NCI-H774 (cell line): ENCODE data around the gene S100A13.
"Not testable (repeated sequence)": the region's sequence is repeated elsewhere in the genome, so short reads cannot be mapped to it uniquely, and the experiment has no call there.

ENCODE experiments used
- DNase-seq: peaks from one replicate; lab custom pipeline; 2025; lab: John Stamatoyannopoulos, UW

S100A13 gene

DNA sequence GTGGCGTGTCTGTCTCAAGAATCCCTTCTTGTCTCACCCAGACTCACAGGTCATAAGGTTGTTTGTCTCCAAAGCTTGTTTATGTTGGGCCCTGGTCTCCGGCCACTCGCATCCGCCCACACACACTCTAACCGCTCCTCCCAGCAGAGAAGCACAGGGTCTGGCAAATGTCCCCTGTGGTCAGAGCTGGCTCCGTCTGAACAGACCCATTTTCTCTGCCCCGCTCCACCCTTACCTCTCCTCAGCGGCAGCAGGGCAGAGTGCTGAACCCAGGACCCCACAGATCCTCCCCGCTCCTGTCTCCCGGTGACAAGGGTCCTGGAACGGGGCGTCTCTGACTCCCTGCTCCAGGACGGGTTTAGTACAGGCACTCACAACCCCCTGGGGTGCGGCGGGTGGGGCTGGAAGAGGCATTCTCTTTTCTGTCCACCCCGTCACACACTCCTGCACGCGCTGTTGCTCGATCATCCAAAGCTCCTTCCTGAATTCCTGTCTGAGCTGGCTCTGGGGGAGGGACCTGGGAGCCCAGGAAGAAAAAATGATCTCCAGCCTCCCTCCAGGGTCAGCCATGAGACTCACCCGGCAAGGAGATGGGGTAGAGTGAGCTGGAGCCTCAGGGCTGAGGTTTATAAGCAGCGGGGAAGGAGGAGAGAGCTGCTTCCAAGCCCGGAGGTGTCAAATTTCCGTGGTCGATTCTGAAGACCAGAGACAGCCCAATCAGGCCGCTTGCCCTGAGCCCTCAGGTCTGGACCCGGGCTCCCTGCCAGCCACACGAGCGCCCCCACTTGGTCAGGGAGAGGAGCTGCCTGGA lies at the start of gene S100A13:
Gene S100A13 (minus strand): TSS at position 602 of the 811 bp plus-strand sequence. CDS start 1,033 bp downstream, outside the sequence.
- peak; percentile 79 for DNase-seq

DNA sequence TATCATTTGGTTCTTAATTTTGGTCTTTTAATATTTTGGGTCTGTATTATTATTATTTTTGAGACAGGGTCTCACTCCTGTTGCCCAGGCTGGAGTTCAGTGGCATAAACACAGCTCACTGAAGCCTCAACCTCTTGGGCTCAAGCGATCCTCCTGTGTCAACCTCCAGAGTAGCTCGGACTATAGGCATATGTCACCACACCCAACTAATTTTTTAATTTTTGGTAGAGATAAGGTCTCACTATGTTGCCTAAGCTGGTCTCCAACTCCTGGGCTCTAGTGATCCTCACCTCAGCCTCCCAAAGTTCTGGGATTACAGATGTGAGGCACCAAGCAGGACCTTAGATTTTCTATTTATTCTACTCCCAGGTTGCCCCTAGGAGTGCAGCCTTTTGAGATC lies 46.2 kb upstream of the S100A13 start:
- DNase-seq: no peak

DNA sequence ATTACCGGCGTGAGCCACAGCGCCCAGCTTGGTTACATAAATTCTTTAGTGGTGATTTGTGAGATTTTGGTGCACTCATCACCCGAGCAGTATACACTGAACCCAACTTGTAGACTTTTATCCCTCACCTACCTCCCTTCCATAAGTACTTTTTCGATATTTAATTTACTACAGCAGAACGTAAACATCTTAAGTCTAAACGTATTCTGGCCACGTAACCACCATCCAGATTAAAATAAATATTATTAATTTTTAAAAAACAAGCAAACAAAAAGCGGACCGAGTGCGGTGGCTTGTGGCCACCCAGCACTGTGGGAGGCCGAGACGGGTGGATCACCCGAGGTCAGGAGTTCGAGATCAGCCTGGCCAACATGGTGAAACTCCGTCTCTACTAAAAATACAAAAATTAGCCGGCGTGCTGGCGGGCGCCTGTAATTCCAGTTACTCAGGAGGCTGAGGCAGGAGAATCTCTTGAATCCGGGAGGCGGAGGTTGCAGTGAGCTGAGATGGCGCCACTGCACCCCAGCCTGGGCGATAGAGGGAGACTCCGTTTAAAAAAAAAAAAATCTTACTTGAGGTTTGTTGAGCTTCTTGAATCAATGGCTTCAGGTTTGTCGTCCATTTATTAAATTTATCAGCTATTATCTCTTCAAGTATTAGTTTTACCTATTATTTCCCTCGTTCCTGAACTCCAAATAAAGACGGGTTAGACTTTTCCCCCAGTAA lies 44.5 kb upstream of the S100A13 start:
- peak; percentile 49 for DNase-seq

DNA sequence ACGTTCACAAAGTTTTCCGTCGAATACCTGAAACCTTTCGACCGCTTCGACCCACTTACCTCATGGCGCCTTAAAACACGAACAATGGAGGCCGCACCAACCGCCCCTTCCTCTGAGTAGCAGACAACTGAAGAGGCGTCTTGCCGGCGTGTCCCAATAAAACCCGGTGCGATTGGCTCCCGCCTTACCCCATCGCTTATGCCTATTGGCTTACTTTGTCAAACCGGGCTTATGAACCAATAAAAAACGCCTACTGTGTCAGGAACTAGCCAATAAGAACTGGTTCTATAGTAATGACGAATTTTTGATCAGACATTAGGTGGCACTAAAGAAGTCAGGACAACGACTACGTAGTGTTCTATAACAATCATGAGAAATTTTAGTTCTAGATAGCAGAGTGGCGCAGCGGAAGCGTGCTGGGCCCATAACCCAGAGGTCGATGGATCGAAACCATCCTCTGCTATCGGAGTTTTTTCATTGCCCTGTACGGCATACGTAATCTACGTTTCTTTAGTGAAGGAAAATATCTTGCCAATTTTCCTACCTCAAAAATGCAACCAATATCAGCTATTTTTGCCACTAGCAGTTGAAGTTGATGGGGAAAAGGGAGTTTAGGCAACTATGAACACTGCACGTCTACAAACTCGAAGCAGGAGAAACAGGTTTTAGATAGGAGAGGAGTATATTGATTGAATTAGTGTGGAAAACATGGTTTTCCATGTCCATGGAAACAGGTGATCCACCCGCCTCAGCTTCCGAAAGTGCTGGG lies 43.7 kb upstream of the S100A13 start, which contains the start of gene ILF2:
Gene ILF2 (minus strand): TSS at position 135 of the 769 bp plus-strand sequence. CDS start 71 bp downstream, at position 64.
- DNase-seq: peak; percentile 99

DNA sequence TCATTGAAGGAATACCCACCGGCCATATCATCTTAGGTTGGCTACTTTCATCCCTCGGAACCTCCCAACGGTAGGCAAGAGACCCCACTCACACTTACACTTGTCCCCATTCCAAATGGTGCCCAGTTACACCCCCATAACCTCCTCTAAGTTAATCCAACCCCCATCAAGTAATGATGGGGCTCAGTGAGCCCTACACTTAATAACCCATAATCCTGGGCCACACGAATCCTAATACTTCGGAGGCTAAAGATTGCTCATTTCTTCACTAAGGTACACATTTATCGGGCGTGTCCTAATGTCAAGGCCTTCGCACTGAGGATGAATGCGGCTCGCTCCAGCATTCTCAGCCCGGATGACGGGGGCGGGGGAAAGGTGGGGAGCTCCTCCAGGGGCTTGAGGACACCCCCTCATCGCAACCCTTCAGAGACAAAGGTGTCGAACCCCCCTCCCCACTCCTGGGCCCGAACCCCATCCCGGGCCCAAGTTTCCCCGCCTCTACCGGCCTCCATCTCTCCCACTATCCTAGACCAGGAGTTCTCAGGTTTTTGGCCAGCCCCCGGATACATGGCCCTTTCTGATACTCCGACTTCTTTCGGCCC lies 43.1 kb upstream of the S100A13 start:
- DNase-seq: no peak

DNA sequence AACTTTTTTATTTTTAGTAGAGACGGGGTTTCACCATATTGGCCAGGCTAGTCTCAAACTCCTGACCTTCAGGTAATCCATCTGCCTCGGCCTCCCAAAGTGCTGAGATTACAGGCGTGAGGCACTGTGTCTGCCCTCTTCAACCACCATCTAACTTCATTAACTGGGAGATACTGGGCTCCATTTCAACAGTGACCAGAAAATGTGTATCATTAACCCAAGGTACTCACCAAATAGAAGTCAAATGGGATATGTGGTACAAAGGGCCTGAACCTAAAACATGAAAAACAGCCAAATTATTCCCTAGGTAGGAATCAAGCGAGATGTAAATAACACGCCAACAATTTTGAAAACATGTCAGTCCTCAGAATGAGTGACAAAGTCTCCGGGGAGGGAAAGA lies 42.3 kb upstream of the S100A13 start:
- DNase-seq: no peak

DNA sequence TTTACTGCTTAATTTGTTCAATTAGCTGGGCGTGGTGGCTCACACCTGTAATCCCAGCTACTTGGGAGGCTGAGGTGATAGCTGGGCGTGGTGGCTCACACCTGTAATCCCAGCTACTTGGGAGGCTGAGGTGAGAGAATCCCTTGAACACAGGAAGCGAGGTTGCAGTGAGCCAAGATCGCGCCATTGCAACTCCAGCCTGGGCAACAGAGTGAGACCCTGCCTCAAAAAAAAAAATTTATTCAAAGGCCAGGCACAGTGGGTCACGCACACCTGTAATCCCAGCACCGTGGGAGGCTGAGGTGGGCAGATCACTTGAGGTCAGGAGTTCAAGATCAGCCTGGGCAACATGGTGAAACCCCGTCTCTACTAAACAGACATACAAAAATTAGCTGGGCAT lies 41.4 kb upstream of the S100A13 start:
- DNase-seq: not testable (repeated sequence)

DNA sequence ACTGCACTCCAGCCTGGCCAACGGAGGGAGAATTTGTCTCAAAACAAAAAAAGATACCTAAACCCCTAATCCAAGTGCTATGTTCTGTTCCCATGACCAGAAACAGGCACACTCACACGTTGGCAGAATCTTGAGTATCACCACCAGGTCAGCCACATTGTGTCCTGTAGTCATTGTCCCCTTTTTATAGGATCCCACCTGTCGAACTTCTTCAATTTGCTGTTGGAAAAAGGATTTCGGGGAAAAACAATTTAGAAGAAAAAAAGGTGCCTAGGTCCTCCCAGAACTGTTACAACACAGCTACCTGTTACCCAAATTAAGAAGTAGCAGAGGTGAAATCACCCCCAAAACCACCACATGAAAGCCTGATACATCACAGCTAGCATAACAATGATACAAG lies 40.1 kb upstream of the S100A13 start:
- no peak for DNase-seq

DNA sequence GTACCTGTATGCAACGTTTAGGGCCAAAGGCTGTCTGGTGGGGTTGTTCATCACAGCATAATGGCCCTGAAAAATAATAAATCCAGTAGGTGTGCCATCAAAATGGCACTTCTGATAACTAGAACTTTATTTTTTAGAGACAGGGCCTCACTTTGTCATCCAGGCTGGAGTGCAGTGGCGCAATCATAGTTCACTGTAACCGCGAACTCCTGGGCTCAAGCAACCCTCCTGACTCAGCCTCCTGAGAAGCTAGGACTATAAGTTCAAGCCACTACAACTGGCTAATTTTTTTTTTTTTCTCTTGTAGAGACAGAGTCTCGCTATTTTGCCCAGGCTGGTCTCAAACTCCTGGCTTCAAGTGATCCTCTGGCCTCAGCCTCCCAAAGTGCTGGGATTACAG lies 35.9 kb upstream of the S100A13 start:
- DNase-seq: no peak

DNA sequence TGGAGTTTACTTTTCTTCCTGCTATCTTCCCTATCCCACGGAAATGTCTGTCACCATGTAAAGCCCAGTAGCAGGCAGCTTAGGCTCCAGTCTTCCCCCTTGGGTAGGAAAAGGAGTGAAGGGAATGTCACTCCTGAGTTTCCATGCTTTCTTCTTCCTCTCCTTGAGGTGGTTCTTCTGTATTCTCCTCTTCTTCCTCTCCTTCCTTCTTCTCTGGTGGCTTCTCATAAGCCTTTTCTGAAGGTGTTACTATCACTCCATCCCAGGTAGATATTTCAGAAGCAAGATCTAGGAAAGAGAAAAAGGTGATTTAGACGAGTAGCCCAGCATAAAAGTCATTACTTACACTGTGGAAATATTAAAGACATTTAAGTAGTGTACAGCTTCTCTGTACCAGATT lies 35.0 kb upstream of the S100A13 start:
- DNase-seq: no peak

DNA sequence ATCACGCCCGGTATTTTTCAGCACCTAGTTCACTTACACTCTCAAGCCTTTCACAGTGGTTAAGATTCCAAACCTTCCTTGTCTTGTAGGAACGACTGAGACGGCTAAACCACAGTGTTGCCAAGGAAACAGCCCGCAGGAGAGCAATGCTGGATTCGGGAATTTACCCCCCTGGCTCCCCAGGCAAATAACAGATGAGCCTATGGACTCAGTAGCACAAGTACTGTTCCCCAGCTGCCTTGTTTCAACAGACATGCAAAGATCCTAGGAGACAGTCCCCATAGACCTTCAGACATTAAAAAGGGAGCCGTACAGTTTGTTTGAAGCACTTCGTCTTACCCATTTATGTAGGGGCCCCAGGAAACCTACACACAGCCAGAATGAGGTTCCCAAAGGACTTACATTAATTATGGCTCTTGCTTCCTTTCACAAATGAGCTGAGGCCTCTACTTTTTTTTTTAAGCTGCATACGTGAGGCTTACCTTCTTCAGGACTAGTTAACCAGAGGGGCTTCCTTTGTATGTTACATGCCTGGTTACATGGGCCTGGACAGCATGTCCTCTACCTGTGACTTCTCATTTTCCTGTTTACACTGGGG lies 33.9 kb upstream of the S100A13 start:
- no peak for DNase-seq

DNA sequence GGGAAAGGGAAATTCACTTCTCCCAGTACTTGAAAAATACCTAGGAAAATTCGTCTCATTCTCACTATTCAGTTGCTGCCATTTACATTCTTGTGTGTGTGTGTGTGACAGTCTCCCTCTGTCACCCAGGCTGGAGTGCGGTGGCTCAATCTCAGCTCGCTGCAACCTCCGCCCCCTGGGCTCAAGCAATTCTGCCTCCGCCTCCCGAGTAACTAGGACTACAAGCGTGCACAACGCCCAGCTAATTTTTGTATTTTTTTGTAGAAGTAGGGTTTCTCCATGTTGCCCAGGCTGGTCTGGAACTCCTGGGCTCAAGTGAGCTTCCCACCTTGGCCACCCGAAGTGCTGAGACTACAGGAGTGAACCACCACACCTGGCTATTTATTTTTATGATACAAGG lies 32.4 kb upstream of the S100A13 start:
- DNase-seq: no peak

DNA sequence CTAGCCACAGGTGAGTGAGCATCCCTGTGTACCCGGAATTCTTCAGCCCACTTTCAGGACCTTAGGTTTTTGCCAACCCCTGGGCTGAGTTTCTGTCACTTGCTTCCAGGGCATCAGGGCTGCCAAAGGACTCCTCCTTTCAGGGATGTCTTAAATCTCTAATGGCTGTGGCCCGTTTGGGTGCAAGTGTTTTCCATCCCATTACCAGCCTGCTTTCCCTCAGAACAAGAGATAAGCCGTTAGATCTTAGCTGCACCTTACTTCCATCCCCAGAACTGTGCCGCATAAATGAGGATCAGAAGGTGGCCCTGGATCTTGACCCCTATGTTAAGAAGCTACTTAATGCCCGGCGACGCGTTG lies 31.9 kb upstream of the S100A13 start:
- DNase-seq: no peak

DNA sequence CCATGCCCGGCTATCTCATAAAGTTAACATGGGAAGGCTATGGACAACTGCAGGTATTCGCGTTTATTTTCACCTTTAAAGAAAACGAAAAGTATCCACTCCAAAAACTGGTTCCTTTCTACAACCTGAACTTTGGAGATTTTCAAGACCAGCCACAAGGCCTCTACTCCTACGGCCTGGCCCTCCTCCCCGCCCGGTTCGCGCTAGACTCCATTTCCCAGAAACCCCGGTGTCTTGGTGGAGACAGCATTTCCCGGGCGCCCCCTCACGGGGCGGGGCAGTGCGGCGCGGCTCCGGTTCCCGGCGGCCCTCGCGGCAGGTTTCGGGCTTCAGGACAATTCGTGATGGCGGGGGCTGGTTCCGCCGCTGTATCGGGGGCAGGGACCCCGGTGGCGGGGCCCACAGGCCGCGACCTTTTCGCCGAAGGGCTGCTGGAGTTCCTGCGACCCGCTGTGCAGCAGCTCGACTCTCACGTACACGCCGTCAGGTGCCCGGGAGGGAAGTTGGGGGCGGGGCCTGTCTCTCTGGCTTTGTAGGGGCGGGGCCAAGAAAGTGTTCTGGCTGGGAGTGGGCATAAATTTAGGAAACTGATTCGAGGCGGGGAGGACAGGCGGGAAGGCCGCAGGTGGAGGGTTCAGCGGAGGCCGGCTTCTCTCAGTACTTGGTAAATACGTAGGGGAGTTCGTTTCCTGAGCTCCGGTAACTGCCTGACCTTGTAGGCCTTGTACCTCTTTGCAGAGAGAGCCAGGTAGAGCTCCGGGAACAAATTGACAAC lies 31.3 kb upstream of the S100A13 start, which contains the start of gene SNAPIN:
Gene SNAPIN (plus strand): TSS at position 304 of the 775 bp plus-strand sequence. CDS start 41 bp downstream, at position 345.
- DNase-seq: peak; percentile 89

DNA sequence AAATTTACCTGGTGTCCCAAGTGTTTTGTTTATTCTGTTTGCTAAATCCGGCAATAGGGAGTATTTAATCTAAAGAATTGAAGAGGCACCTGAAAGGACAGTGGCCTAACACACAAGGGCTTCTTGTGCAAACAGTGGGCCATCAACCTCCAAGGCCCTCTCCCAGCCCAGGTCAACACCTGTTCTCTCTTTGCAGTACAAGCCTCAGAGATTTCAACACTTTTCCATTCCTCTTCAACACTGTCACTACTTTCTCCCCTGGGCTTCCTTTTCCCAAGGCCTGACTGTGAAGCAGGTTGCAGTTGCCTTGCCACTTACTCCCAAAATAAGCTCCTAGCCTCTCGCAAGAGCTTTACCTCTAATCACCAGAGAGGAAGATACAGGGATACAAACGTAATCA lies 28.0 kb upstream of the S100A13 start:
- peak; percentile 29 for DNase-seq

DNA sequence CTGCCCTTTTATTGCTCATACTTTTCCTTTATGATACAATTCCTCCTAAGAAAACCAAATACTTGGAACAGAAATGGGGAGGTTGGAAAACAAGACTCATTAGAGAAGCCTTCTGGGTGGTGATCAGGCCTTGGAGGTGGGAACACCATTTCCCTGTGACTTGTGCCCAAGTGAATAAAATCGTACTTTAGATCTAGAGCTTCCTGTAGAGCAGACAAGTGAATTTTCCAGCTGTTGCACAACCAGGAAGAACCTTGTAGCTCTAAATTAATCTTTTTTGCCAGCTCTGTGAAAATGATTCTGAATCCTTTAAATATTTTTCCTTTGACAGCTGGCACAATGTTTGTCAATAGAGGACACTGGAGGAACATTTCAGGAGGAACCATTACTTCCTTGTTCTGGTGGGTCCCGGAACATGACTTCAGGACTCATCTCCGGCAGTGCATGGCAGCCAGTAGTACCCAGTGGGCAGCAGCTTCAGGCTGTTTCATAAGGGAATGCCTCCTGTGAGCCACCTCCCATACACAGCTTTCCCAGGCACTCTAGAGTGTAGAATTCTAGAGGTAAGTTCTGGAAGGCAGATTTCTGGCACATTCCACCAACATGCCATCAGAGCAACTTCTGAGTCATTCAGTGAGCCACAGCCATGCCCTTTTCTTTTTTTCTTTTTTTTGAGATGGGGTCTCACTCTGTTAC lies 25.6 kb upstream of the S100A13 start:
- DNase-seq: no peak

DNA sequence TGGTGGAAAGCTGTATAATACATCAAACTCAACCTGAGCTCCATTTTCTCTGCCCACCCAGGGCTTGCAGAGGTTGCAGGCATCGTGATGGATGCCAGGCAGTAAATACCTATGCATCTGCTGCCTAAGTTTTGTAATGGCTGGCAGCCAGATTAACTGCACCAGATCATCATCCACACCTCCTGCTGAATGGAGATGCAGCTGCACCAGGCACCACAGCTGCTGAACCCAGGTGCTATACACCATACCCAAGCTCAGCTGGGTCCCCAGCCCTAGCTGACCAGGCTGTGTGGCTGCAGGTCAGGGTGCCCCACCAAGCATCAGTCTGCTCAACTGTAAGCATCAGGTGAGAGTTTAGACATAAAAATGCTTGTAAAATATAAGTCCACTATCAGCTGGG lies 24.5 kb upstream of the S100A13 start:
- DNase-seq: no peak

DNA sequence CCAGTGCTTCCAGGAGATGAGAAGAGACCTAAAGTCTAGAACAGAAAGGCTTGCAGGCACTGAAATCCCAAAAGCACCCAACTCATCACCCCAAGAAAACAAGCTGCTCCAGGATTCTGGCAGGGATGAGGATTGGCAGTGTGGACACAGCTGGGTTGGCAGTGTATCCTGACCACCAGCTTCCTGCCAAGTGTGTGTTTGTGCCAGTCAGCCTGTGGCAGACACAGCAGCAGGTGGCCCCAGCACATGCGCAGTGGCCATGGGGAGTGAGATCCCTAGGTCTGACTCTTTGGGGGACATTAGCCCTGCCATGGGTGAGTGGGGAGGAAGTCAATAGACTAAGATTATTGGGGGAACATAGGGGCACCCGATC lies 22.5 kb upstream of the S100A13 start:
- peak; percentile 83 for DNase-seq

DNA sequence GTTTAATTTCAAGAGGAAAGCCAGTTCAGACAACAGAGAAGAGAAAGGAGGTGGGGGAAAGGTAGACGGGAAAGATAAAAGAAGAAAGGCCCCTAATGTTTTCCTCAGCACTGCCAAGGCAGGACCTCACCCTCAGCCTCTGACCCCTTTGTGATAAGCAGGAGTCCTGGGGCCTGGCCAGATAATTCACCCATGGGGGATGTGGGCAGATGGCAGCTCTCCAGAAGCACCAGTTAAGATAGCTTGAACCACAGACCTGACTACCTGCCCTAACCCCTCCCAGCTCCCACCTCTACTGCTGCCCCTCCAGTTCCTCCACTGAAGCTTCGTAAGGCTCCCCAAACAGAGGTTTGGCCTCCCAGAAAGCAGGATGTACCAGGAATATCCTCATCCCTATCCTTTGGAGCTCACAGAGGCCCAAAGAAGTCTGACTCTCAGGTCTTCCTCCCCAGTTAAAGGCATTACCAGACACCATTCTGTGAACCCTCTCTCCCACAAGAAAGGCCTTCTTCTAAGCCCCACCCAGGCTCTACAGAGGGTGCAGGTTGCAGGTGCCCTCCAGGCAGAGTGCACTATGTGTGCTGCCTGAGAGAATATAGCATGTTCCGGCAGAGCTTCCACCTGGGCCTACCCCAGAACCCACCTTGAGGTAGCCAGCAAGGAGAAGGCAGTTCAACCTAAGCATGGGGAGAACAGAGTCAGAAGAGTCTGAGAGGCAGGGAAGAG lies 22.0 kb upstream of the S100A13 start:
- no peak for DNase-seq
